Measurements from ENCODE around the gene RBM18. TPM values are rescaled to one million over a fixed set of nuclear protein-coding genes. Genes with fewer than 3 reads are reported as not detected.

Gene RBM18
- total and polyA plus RNA-seq, 9 donors = 8.3 to 25.0 (median 17.0) TPM

DNA sequence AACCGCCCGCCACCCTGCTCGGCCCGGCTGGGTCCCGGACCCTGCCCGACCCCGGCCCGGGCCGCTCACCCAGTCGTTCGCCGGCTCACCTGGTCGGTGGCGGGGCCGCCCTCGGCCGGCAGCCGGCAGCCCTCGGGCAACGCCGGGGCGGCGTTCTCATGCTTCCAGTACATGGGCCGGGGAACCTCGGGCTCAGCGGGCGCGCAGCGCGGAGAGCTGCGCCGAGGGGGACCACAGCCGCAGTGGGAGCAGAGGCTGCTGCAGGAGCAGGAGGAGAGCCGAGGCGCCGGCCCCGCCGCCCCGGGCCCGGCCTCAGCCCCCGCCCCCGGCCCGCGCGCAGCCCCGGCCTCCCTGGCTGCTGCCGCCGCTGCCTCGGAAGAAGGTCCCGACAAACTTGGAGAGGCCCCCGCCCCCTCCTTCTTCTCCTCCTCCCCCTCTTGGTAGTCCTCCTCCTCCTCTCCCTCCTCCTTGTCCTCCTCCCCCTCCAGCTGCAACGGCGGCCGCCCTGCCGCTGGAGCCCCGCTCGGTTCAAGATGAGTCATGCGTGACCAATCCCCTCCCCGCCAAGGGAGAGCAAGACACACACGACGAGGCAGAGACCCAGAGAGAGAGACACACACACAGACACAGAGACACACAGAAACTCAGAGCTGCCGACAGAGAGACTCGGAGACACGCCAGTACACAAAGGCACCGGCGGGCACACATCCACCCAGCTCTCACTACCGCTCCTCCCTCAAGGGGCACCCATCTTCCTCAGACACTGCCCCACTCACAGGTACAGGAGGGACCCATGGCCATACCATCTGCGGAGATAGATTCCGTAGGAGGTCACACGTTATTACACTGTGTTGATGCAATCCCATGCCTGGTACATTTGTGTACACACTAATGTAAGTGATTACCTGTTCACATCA is 35.8 kb downstream of the RBM18 start, which contains the start of gene LHX6:
Gene LHX6, minus strand, starts transcription at position 390 of the 917 bp plus-strand sequence. Its CDS starts 217 bp downstream, at position 173.
- Histone ChIP-seq H3K9me3 (no peaks in the 10 kb centered on the region), H3K27me3 (no peaks in the 10 kb centered on the region), H3K27ac (no peak within 1 kb of the TSS), H3K4me3 (peak within 1 kb of the TSS; percentile 31), H3K36me3 (no peaks in the 10 kb centered on the region), H3K4me1 (ENCODE audit: insufficient read depth) (no peaks in the 10 kb centered on the region)
- WGBS, 3 donors = 2 to 8% (median 5%) methylated on average over 24 to 69 of the region's 70 CpGs
- TF ChIP-seq, protein P1, sequence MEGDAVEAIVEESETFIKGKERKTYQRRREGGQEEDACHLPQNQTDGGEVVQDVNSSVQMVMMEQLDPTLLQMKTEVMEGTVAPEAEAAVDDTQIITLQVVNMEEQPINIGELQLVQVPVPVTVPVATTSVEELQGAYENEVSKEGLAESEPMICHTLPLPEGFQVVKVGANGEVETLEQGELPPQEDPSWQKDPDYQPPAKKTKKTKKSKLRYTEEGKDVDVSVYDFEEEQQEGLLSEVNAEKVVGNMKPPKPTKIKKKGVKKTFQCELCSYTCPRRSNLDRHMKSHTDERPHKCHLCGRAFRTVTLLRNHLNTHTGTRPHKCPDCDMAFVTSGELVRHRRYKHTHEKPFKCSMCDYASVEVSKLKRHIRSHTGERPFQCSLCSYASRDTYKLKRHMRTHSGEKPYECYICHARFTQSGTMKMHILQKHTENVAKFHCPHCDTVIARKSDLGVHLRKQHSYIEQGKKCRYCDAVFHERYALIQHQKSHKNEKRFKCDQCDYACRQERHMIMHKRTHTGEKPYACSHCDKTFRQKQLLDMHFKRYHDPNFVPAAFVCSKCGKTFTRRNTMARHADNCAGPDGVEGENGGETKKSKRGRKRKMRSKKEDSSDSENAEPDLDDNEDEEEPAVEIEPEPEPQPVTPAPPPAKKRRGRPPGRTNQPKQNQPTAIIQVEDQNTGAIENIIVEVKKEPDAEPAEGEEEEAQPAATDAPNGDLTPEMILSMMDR (IDR thresholded peaks at IDR 0.05) = no peak
- TF ChIP-seq EP300 (IDR thresholded peaks at IDR 0.05) (no peak), POLR2A (IDR thresholded peaks at IDR 0.05) (no peak)
- intact Hi-C loops (cut with DNase I) = no loop called here
- DNase-seq = no peak

DNA sequence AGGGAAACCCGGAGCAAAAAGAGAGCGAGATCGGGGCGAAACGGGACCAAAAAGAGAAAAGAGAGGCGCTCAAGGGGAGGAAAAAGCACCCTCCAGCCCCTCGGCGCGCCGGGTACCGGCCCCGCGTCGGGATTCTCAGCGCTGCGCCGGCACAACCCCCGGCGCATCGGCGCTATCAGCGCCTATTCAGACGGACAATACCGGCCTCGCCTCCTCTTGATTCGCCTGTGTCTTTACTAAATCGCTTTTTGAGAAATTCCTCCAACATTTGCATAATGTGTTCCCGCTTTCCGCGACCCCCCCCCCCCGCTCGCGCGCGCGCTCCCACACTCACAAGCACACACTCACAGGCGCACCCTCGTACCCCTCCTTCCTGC is 36.5 kb downstream of the RBM18 start:
- intact Hi-C loops (cut with DNase I) = no loop called here
- DNase-seq = no peak
- 1 to 3% (median 2%) methylated on average over 28 to 38 of the region's 38 CpGs for WGBS, 3 donors
- H3K36me3 ChIP-seq = no peaks in the 10 kb centered on the region
- no peak overlapping the region for H3K27ac ChIP-seq
- no peaks in the 10 kb centered on the region for H3K4me1 ChIP-seq (ENCODE audit: insufficient read depth)
- H3K4me3 ChIP-seq = peak overlapping the region; percentile 31
- no peaks in the 10 kb centered on the region for H3K27me3 ChIP-seq
- TF ChIP-seq POLR2A (IDR thresholded peaks at IDR 0.05) (no peak), EP300 (IDR thresholded peaks at IDR 0.05) (no peak)
- TF ChIP-seq, protein P1 (IDR thresholded peaks at IDR 0.05) = no peak
- H3K9me3 ChIP-seq = no peaks in the 10 kb centered on the region

DNA sequence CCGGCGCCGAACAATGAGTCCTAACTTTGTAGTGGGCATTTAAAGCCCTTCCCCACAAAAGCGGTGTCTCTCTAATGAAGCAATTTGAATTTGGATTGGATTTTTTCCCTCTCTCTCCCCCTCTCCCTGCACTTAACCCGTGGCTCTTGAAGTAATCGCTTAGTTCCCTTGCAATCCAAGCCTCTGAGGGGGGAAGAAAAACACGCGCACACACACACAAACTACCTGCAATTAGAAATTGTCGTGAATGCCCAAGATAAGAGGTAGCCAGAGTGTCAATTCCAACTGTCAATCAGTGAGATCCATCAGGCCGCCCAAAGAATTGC is 37.1 kb downstream of the RBM18 start:
- no peak overlapping the region for H3K27ac ChIP-seq
- H3K4me3 ChIP-seq = no peak overlapping the region
- H3K9me3 ChIP-seq = no peaks in the 10 kb centered on the region
- H3K36me3 ChIP-seq = no peaks in the 10 kb centered on the region
- TF ChIP-seq, protein P1 (IDR thresholded peaks at IDR 0.05) = no peak
- TF ChIP-seq EP300 (IDR thresholded peaks at IDR 0.05) = no peak
- TF ChIP-seq POLR2A (IDR thresholded peaks at IDR 0.05) = no peak
- no peaks in the 10 kb centered on the region for H3K4me1 ChIP-seq (ENCODE audit: insufficient read depth)
- DNase-seq = no peak
- H3K27me3 ChIP-seq = no peaks in the 10 kb centered on the region
- intact Hi-C loops (cut with DNase I) = no loop called here
- WGBS, 3 donors = 8 to 14% (median 10%) methylated on average over 10 of the region's 10 CpGs

DNA sequence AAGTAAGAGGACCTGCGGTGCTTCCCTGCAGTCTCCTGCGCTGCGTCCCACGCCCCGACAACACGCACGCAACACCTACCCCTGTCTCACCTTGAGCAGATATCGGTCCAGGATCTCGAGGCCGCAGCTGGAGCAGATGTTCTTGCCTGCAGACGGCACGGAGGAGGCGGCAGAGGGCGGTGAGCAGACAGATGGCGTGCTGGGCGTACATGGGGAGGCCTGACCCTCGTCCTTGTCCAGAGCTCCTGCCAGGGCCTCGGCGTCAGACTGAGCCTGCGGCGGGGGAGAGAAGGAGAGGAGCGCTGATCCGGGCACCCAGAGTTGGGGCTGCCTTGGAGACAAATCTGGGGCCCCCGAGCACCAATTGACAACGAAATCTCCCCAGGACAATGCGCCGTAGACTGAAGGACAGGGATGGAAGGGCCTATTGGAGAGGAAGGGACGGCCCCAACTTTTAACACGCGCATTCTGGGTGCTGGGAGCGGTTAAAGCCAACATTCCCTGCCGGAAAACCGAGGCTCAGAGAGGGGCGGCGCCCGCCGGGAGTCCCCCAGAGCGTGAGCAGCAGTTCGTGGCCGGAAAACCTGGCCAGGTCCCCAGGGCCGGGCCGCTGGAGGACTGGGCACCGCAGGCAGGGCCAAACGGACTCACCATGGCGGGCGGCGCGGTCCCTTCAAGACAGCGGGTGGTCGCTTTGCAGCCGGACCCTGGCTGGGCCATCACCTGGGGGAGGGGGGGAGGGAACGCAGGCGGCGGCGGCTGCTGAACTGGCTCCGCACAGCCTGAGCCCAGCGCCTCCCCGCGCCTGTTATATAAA is 37.7 kb downstream of the RBM18 start:
- DNase-seq = no peak
- no peaks in the 10 kb centered on the region for H3K27me3 ChIP-seq

More for the DNA sequence above, 37.7 kb downstream of the RBM18 start:
- no peak overlapping the region for H3K4me3 ChIP-seq
- H3K36me3 ChIP-seq = no peaks in the 10 kb centered on the region
- intact Hi-C loops (cut with DNase I) = no loop called here
- 5 to 11% (median 6%) methylated on average over 57 to 59 of the region's 59 CpGs for WGBS, 3 donors
- TF ChIP-seq EP300 (IDR thresholded peaks at IDR 0.05) = no peak
- no peak for TF ChIP-seq POLR2A (IDR thresholded peaks at IDR 0.05)
- TF ChIP-seq, protein P1 (IDR thresholded peaks at IDR 0.05) = no peak
- no peak overlapping the region for H3K27ac ChIP-seq
- no peaks in the 10 kb centered on the region for H3K4me1 ChIP-seq (ENCODE audit: insufficient read depth)
- no peaks in the 10 kb centered on the region for H3K9me3 ChIP-seq
